ENCODE data around the gene KNDC1. TPM values are rescaled to one million over a fixed set of nuclear protein-coding genes. Genes with fewer than 3 reads are reported as not detected.

Gene KNDC1
- total and polyA plus RNA-seq, 2 of the 4 experiments (the other 2 are of a cell fraction) = 0.18 to 1.1 TPM

DNA sequence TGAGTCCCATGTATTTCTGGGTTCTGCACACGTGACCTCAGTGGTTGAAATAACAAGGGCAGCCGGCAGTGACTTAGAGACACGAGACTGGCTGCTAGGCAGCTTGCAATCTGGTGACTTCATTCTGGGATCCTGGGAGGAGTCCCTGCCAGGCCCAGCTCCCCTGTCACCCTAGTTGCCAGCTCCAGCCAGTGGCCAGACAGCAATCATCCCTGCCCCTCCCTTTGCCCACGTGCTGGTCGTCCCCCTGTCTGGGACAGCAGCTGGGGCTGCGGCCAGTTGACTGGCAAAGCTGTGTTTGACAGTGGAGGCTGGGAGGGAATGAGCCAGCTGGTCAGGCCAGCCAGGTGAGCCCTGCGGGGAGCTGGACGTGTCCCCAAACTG, 42.3 kb upstream of the KNDC1 start:
- no peaks in the 10 kb centered on the region for H3K4me1 ChIP-seq (ENCODE audit: control insufficient read depth, insufficient read depth, low read length)
- no peaks in the 10 kb centered on the region for H3K27me3 ChIP-seq (ENCODE audit: control insufficient read depth, insufficient read depth, low read length)
- H4K20me1 ChIP-seq (ENCODE audit: insufficient read depth, low read length) = no peaks in the 10 kb centered on the region
- no peak overlapping the region for H3K4me3 ChIP-seq (ENCODE audit: insufficient read depth, low read depth, low read length)
- no peak overlapping the region for H2BK120ac ChIP-seq (ENCODE audit: low read depth, low read length)
- WGBS, 2 experiments (ENCODE audit: extremely low coverage in 2 of 2, insufficient read length in 1 of 2) = 62% methylated on average over 3 of the region's 8 CpGs; no CpG with 5 or more reads in 1 of the 2 experiments
- H3K27ac ChIP-seq (ENCODE audit: insufficient read depth, low read length) = no peak overlapping the region
- no peak overlapping the region for H2AFZ ChIP-seq (replicated peaks; ENCODE audit: low read length, poor library complexity)
- intact Hi-C loops (cut with micrococcal nuclease) = no loop called here
- no peak overlapping the region for H3K56ac ChIP-seq (ENCODE audit: extremely low read depth, insufficient read depth, low read length)
- POLR2A ChIA-PET (ENCODE audit: unreplicated experiment) = no interaction called here
- no peak overlapping the region for H2BK20ac ChIP-seq (ENCODE audit: low read depth, low read length)
- DNase-seq (no peak), ATAC-seq (ENCODE audit: low read depth) (no peak)
- no peaks in the 10 kb centered on the region for H3K36me3 ChIP-seq (ENCODE audit: control insufficient read depth, insufficient read depth, low read length)
- no peak overlapping the region for H3K14ac ChIP-seq (replicated peaks; ENCODE audit: low read depth, low read length)
- no peak overlapping the region for H4K91ac ChIP-seq (ENCODE audit: insufficient read depth, low read depth, low read length)
- CTCF ChIA-PET = no interaction called here
- no peak overlapping the region for H4K5ac ChIP-seq (ENCODE audit: low read depth, low read length)
- H2BK5ac ChIP-seq (ENCODE audit: low read depth, low read length, poor library complexity, severe bottlenecking) = no peak overlapping the region
- dilution Hi-C loops (cut with HindIII; ENCODE audit: low sequenced_read_pairs, unreplicated experiment) = no loop called here
- H3K23ac ChIP-seq (ENCODE audit: low read depth, low read length) = no peak overlapping the region
- TF ChIP-seq SMC3 (IDR thresholded peaks at IDR 0.05; ENCODE audit: low read depth, low read length) (no peak), RAD21 (IDR thresholded peaks at IDR 0.05; ENCODE audit: low read length) (no peak), MAZ (IDR thresholded peaks at IDR 0.05; ENCODE audit: borderline replicate concordance, low read depth, low read length) (no peak), BHLHE40 (IDR thresholded peaks at IDR 0.05; ENCODE audit: low read depth, low read length) (no peak), NFE2L2 (IDR thresholded peaks at IDR 0.05; ENCODE audit: low read depth, low read length) (no peak), RCOR1 (IDR thresholded peaks at IDR 0.05; ENCODE audit: insufficient replicate concordance, low read length) (no peak), MXI1 (IDR thresholded peaks at IDR 0.05; ENCODE audit: borderline replicate concordance, low read depth, low read length) (no peak), CEBPB (IDR thresholded peaks at IDR 0.05; ENCODE audit: low read depth, low read length) (no peak), MAFK (IDR thresholded peaks at IDR 0.05; ENCODE audit: low read depth, low read length) (no peak), POLR2A (IDR thresholded peaks at IDR 0.05; ENCODE audit: low read depth, low read length) (no peak), RFX5 (IDR thresholded peaks at IDR 0.05; ENCODE audit: low read depth, low read length) (no peak), CHD1 (IDR thresholded peaks at IDR 0.05; ENCODE audit: low read depth, low read length) (no peak), FOS (IDR thresholded peaks at IDR 0.05; ENCODE audit: low read depth, low read length) (no peak)
- TF ChIP-seq, protein P1, sequence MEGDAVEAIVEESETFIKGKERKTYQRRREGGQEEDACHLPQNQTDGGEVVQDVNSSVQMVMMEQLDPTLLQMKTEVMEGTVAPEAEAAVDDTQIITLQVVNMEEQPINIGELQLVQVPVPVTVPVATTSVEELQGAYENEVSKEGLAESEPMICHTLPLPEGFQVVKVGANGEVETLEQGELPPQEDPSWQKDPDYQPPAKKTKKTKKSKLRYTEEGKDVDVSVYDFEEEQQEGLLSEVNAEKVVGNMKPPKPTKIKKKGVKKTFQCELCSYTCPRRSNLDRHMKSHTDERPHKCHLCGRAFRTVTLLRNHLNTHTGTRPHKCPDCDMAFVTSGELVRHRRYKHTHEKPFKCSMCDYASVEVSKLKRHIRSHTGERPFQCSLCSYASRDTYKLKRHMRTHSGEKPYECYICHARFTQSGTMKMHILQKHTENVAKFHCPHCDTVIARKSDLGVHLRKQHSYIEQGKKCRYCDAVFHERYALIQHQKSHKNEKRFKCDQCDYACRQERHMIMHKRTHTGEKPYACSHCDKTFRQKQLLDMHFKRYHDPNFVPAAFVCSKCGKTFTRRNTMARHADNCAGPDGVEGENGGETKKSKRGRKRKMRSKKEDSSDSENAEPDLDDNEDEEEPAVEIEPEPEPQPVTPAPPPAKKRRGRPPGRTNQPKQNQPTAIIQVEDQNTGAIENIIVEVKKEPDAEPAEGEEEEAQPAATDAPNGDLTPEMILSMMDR (conservative IDR thresholded peaks at IDR 0.05; ENCODE audit: low read depth, low read length) = no peak
- TF ChIP-seq, protein P2, sequence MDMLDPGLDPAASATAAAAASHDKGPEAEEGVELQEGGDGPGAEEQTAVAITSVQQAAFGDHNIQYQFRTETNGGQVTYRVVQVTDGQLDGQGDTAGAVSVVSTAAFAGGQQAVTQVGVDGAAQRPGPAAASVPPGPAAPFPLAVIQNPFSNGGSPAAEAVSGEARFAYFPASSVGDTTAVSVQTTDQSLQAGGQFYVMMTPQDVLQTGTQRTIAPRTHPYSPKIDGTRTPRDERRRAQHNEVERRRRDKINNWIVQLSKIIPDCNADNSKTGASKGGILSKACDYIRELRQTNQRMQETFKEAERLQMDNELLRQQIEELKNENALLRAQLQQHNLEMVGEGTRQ (IDR thresholded peaks at IDR 0.05; ENCODE audit: low read depth, low read length) = no peak
- TF ChIP-seq, protein P3, sequence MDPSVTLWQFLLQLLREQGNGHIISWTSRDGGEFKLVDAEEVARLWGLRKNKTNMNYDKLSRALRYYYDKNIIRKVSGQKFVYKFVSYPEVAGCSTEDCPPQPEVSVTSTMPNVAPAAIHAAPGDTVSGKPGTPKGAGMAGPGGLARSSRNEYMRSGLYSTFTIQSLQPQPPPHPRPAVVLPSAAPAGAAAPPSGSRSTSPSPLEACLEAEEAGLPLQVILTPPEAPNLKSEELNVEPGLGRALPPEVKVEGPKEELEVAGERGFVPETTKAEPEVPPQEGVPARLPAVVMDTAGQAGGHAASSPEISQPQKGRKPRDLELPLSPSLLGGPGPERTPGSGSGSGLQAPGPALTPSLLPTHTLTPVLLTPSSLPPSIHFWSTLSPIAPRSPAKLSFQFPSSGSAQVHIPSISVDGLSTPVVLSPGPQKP (IDR thresholded peaks at IDR 0.05; ENCODE audit: borderline replicate concordance, low read depth, low read length) = no peak
- in situ Hi-C loops (cut with MboI; ENCODE audit: low sequenced_read_pairs) = no loop called here
- H3K4ac ChIP-seq (ENCODE audit: low read depth, low read length) = no peak overlapping the region
- no peak overlapping the region for H3K4me2 ChIP-seq (ENCODE audit: low read depth, low read length)
- H4K8ac ChIP-seq (ENCODE audit: low read depth in 2 of 2, low read length in 2 of 2) = no peak overlapping the region
- H2AK9ac ChIP-seq (replicated peaks; ENCODE audit: low read depth, low read length, poor library complexity) = no peak overlapping the region
- H3K9me1 ChIP-seq (ENCODE audit: insufficient read depth, low read length) = no peaks in the 10 kb centered on the region
- H2BK15ac ChIP-seq (ENCODE audit: low read depth, low read length) = no peak overlapping the region
- no TSS peak for BruUV-seq (replicated peaks)
- no peak overlapping the region for H3K9ac ChIP-seq (ENCODE audit: low read depth, low read length)
- peaks cover 9% of the 10 kb centered on the region; the same call in 1 of the 2 replicates for H3K9me3 ChIP-seq (ENCODE audit: control insufficient read depth, insufficient read depth, low read length)
- H3K18ac ChIP-seq (ENCODE audit: low read depth, low read length) = no peak overlapping the region
- H2AK5ac ChIP-seq (ENCODE audit: low read depth, low read length) = no peak overlapping the region
- H3K79me1 ChIP-seq (ENCODE audit: low read depth in 1 of 2, low read length in 2 of 2) = no peaks in the 10 kb centered on the region
